M059J (cell line): ENCODE results near the gene PLEKHA6. TPM values are rescaled to one million over a fixed set of nuclear protein-coding genes. Genes with fewer than 3 reads are reported as not detected.

Source experiments
- DNase-seq: peaks from one replicate; pipeline ENCODE4 v3.0.0-alpha.2; 2012; ENCODE audit warnings: low read depth
- total RNA-seq: library from RNA; depleted of rRNA; stranded (reverse); fragments of >200 nt; shearing (Covaris generic); gene quantifications from 2 replicates; pipeline ENCODE4 v1.2.3, GENCODE V29; 2014; rRNA removed

The PLEKHA6 gene
- total RNA-seq, 1 experiment from 2014 or later: 4.9 TPM

DNA sequence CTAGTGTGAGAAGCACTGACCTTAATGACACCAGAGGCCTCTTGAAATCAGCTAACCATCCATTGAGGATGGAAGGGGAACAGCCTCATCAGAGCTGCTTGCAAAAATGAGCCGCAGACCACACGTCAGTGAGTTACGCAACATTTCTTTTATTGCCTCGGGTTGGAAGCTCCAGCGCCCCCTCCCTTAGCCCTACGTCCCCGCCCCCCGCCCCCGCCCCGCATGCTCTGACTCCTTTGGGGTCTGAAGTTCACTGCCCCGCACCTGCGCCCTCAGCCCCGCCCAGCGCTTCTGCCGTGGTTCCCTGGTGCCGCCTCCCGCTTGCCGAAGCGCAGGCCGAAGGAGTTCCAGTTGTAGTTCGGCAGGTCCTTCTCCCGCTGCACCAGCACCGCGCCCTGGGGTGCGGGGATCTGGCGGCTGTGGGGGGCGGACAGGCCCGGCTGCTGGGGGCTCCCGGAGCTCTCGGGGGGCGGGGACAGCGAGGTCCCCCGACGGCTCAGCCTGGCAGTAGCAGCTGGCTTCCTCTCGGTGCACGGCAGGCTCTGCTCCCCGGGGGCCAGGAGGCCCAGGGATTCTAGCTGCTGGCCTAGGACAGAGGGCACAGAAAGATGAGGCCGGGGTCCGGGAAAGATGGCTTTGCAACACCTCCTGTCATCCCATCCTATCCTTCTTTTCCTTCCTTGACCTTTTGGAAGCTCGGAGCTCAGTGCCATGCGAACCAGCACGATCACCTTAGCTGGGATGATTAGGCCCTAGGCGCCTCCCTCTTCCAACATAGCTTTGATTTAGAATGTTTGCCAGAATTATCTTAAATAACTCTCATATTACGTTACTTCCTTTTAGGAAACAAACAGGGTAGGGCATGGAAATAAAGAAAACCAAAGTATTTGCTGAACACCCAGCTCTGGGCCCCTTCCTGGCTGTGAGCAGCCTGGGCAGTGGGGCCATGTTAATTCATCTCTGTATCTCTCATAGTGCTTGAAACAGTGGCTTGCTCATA, 169.2 kb downstream of the PLEKHA6 start:
- no peak for DNase-seq

GRCh38 chr1:204188959-204189639, 170.6 kb downstream of the PLEKHA6 start:
- no peak for DNase-seq

DNA sequence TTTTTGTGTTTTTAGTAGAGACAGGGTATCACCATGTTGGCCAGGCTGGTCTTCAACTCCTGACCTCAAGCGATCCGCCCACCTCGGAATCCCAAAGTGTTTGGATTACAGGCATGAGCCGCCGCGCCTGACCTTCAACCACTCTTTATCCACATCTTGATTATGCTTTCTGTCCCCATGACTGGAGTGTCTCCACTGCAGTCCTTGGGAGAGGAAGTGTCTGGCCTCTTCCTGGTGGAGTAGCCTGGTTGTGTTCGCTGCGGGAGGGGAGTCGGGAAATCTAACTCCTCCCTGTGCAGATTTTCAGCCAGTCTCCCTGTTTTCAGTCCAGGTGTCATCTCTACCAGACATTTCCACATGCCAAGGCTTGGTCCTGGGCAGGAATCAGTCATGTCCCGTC, 173.1 kb downstream of the PLEKHA6 start:
- DNase-seq: no peak

GRCh38 chr1:204181116-204181515, 178.6 kb downstream of the PLEKHA6 start:
- no peak for DNase-seq

- DNase-seq: no peak
These were observed 179.6 kb downstream of the PLEKHA6 start for GRCh38 chr1:204180133-204180532.

GRCh38 chr1:204178487-204179281, 181.0 kb downstream of the PLEKHA6 start:
- no peak for DNase-seq

DNA sequence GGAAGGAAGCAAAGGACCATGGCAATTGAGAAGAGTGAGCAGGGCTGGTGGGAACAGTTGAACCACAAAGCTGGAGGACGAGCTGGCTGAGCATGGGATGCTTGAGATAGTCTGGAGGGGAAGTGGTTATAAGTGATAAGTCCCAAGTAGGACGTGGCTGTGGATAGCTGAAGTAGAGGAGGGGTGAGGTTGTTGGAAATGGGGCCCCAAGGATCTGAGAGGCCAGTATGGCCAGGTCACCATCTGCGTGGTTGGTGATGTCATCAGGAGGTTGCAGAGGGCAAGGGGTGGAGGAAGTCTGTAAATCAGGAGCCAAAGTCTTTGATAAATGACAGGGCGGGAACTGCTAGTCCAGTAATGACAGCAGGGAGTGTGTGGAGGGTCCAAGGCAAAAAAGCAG, 182.6 kb downstream of the PLEKHA6 start:
- DNase-seq: peak; percentile 60

DNA sequence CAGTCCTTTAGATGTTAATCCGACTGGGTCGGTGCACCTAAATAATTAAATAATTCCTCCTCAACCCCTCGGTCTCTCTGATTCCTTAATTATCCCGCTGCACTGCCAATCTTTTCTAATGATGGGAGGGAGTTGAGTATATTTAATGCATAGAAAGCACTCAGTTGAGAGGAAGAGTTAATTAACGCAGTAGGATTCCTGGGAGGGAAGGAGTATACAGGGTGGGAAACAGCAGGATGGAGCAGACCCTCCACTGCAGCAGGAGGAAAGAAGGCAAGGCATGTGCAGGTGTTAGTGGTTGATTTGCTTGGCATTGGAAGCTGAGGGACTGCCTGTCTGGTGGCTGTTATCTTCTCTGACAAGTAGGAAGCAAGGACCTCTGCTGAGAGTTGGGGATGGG, 183.7 kb downstream of the PLEKHA6 start:
- DNase-seq: no peak

DNA sequence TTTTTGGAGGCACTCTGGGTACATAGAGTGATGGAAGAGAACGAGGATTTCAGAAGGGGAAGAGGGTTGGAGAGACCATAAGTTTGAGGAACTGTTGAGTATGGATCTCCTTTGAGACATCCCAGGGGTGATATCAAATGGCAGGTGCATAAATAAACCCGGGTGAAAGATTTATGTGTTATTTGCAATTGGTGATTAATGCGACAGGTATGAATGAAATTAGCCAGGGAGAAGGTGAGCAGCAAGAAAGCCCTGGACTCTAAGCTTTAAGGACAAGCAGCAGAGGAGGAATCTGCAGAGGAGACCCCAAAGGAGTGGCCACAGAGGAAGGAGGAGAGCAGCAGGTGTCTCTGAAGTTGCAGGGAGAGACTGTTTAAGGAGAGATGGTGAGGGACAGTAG, 184.8 kb downstream of the PLEKHA6 start:
- no peak for DNase-seq

GRCh38 chr1:204172404-204173029, 187.2 kb downstream of the PLEKHA6 start:
- no peak for DNase-seq

GRCh38 chr1:204171751-204172178, 188.0 kb downstream of the PLEKHA6 start:
- peak; percentile 94 for DNase-seq

GRCh38 chr1:204170494-204171155, 189.1 kb downstream of the PLEKHA6 start:
- no peak for DNase-seq

DNA sequence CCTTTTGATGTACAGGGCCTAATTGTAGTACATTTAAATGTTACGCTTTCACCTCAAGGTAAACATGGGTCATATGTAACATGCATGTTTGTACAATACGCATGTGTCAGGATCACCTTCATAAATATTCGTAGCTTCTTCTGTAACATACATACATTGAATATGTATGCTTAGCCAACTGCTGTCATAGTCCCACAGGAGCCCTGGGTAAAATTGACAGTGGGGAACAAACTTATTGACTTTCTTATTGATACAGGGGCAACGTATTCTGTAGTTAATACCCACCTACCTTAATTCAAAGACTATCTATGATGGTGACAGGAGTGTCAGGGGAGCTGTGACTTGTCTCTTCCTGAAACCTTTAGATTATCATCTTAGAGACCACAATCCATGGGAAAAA, 189.9 kb downstream of the PLEKHA6 start:
- DNase-seq: no peak

Other genes starting within 250 kb of the PLEKHA6 start
- 33.9 and 36.4 TPM in 2 replicates for gene ETNK2, start 207.9 kb downstream of the PLEKHA6 start, total RNA-seq
- 0.25 and 2.2 TPM in 2 replicates for gene REN, start 193.6 kb downstream of the PLEKHA6 start, total RNA-seq
- gene KISS1, start 163.4 kb downstream of the PLEKHA6 start, total RNA-seq: 38.0 and 40.2 TPM in 2 replicates
- 0.84 and 2.2 TPM in 2 replicates for gene GOLT1A, start 145.9 kb downstream of the PLEKHA6 start, total RNA-seq
- 24.2 and 41.6 TPM in 2 replicates for gene PPP1R15B, start 51.9 kb upstream of the PLEKHA6 start, total RNA-seq
- 3.0 and 4.0 TPM in 2 replicates for gene PIK3C2B, start 134.9 kb upstream of the PLEKHA6 start, total RNA-seq
- gene MDM4, start 156.5 kb upstream of the PLEKHA6 start, total RNA-seq: 2.7 and 6.9 TPM in 2 replicates